A673 (cell line): ENCODE data around the gene SOST.

Source experiments
- EZH2 ChIP-seq: fragments of 200-600 bp; sonication (generic); IDR thresholded peaks from 2 replicates; pipeline ENCODE4 v1.6.1; 2017; ENCODE audit warnings: borderline replicate concordance, low read depth, mild to moderate bottlenecking, mixed read lengths, antibody characterized with exemption, low read length; ENCODE audit not compliant: poor library complexity, severe bottlenecking
- TF ChIP-seq, protein P1 (sequence below): fragments of 300-800, 200-600 bp; sonication (generic); conservative IDR thresholded peaks from 2 replicates; pipeline ENCODE4 v1.5.1; 2017; ENCODE audit warnings: low read depth, mild to moderate bottlenecking, antibody characterized with exemption, low read length, moderate library complexity, mixed read lengths

DNA sequence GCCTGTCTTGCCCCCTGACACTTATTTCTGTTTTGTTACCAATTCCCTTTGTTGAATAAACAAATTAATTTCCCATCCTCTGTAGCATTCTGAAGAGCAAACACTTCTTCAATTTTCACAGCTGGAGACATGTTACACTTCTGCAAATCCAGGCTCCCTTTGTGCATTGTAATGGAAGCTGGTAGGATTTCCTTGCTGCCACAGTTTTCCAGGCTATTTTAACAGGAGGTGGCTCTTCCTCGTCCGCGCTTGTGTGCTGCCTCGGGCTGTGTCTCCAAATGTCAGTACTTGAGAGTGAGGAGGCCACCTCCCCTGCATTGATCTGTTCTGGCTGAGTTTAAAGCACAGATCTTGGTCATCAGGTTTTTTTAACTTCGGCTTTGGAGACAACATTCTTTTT, 40.0 kb downstream of the SOST start:
- TF ChIP-seq, protein P1, sequence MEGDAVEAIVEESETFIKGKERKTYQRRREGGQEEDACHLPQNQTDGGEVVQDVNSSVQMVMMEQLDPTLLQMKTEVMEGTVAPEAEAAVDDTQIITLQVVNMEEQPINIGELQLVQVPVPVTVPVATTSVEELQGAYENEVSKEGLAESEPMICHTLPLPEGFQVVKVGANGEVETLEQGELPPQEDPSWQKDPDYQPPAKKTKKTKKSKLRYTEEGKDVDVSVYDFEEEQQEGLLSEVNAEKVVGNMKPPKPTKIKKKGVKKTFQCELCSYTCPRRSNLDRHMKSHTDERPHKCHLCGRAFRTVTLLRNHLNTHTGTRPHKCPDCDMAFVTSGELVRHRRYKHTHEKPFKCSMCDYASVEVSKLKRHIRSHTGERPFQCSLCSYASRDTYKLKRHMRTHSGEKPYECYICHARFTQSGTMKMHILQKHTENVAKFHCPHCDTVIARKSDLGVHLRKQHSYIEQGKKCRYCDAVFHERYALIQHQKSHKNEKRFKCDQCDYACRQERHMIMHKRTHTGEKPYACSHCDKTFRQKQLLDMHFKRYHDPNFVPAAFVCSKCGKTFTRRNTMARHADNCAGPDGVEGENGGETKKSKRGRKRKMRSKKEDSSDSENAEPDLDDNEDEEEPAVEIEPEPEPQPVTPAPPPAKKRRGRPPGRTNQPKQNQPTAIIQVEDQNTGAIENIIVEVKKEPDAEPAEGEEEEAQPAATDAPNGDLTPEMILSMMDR = no peak
- TF ChIP-seq EZH2 = no peak
